GM20431 (cell line): Measurements from ENCODE around the gene SLC4A5.

Experiments
- in situ Hi-C: fragments of 300-500 bp; cut with MseI, MboI; formaldehyde crosslinking; loops from one replicate; pipeline ENCODE4 v1.15.0; 2020; ENCODE audit warnings: low sequenced_read_pairs; ENCODE audit not compliant: unreplicated experiment

Gene SLC4A5

GRCh38 chr2:74343316-74343715 lies at the start of gene SLC4A5:
Gene SLC4A5 (minus strand): TSS chr2:74343416. CDS start chr2:74315023, 28,393 bp downstream.
- in situ Hi-C loops = no loop called here

DNA sequence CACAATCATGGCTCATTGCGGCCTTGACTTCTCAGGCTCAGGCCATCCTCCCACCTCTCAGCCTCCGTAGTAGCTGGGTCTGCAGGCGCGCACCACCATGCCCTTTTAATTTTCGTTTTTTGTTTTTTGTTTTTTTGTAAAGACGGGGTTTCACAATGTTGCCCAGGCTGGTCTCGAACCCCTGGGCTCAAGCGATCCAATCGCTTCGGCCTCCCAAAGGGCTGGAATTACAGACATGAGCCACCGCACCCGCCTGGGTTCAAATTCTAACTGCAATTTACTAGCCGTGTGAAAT lies 49.2 kb upstream of the SLC4A5 start:
- in situ Hi-C loops = no loop called here

GRCh38 chr2:74391580-74392448 lies 48.6 kb upstream of the SLC4A5 start:
- in situ Hi-C loops = no loop called here

DNA sequence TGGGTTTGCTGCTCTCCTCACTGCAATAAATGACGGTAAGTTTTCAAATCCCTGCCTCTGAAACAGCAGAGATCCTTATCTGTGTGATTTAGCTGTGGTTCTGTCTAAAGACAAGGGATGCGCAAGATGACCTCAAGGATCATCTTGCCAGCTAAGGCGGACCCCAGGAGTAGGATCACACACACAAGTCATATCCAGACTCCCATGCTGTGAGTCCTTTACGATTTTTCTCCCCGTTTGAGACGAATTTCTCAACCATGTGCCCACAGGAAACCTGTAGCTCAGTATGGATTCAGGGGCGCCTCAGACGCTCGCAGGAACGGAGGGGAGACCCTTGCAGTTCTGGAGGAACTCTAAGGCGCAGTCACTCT lies 48.0 kb upstream of the SLC4A5 start:
- in situ Hi-C loops = no loop called here

- in situ Hi-C loops = no loop called here
These were observed 47.4 kb upstream of the SLC4A5 start for GRCh38 chr2:74390606-74391005.

DNA sequence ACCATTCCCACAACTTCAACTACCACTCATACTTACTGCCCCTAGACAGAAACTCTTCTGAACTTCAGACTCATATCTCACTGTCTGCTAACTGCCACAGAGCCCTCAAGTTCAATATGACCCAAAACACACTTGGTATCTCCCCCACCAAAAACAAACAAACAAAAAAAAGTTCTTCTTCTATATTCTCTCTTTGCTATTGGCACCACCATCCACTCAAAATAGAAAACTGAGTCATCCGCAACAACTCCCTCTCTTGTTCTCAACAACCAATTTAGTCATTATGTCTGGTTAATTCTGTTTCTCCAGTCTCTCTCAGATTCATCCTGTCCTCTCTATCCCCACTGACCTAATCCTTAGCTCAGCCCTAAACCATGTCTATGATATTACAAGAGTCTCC lies 44.1 kb upstream of the SLC4A5 start:
- in situ Hi-C loops = no loop called here

- in situ Hi-C loops = no loop called here
These were observed 42.2 kb upstream of the SLC4A5 start for GRCh38 chr2:74385396-74385795.

- in situ Hi-C loops = no loop called here
These were observed 40.8 kb upstream of the SLC4A5 start for GRCh38 chr2:74384051-74384450.

DNA sequence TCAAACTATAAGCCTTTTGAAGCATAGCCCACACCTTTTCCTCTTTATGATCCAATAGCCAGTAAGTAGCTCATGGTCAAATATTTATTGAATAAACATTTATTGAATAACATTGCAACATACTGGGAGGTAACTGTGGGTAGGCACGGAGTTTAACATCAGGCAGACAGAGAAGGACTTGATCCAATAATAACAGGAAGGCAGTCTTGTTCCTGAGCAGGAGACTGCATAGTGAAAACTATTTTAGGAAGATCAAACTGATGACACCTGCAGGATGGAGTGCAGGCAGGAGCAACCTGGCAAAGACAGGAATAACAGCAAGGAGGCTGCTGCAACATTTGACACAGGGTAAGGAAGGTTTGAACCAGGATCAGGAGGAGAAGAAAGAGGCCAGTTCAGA lies 40.0 kb upstream of the SLC4A5 start:
- in situ Hi-C loops = no loop called here

DNA sequence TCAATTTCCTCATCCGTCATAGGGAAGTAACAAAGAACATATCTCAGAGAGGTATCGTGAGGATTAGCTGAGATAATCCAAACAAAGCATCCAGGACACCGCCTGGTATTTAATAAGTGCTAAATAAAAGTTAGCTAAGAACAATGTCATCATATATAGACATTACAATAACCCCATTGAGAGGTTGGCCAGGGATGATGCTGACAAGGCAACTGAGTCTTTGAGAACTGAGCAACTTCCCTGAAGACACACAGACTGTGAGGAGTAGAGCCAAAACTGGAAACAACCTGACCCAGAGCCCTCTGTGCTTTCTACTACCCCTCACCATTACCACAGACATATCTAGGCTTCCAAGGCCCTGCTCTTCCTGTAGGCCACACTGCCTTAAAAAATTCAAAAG lies 38.5 kb upstream of the SLC4A5 start:
- in situ Hi-C loops = no loop called here

DNA sequence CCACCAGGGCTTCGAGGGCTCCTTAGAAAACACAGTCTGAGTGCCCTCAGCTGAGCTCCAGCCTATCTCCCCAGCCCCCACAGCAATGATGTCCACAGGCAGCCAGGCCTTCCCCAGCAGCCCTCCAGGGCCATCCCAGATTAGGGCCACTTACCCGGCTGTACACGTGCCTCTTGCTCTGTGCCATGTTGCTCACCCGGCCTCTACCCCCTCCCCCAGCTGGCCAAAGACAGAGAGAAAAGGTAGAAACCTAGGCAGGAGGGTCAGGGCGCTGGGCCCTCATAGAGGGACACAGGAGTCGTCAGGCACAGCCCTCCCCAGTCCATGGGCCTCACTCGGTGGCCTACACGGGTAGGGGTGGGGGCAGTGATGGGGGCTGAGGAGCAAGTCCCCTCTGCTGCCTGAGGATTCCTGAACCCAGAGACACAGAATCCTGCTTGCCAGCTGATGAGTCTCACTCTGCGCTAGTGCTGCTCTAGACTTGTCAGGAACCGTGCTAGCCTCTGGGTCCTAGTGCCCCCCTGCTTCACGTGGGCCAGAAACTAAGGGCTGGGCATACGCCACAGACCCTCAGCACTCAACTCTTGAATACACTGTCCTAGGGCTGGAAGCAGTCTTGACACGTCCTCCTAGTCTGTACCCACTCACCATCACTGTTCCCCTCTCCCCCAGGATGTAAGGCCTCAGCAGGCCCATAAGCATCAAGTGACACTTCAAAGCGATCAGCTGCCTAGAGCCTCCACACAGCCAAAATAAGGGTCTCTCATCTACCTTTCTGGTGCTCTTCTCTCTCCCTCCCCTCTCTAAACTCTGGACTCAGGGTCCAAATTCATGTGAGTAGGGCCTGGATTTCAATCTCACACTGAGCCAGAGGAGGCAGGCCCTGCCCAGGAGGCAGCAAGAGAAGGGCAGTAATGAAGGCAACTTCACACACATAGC lies 36.9 kb upstream of the SLC4A5 start, which contains the start of gene DCTN1:
Gene DCTN1 (minus strand): TSS at position 461 of the 939 bp plus-strand sequence. CDS start 274 bp downstream, at position 187.
- in situ Hi-C loops = no loop called here

DNA sequence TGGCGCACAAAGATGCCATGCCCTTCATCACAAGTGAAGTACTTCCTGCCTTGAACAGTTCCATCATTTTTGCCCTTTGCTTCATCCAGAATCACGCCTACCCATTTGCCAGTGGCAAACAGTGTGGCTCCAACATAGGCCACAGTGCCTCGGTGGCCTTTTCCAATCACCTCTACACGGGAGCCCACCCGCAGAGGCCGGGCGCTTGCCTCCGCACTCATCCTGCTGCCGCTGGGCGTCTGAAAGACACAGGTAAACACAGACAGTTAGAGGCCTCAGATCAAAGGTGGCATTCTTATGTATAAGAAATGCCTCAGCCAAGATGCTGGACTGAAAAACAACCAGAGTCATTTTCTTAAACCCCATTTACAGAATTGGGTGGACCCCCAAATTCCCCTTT lies 34.8 kb upstream of the SLC4A5 start:
- in situ Hi-C loops = no loop called here

DNA sequence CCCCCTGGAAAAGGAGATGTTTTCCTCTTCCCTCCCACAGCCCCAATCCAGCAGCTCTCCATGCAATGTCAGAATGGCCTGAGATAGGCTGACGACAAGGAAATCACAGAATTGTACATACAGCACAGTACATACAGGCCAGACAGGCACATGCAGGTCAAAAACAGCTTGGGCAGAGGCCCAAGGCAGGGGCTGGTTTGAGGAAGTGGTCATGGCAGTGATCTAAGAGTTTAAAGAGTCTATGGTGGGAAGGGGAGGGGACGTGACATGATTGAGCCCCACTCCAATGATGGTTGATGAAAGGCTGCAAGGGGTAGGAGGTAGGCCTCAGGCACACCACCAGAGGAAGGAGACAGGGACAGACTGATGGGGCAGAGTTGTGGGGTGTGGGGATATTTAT lies 32.6 kb upstream of the SLC4A5 start:
- in situ Hi-C loops = no loop called here

- in situ Hi-C loops = no loop called here
These were observed 31.4 kb upstream of the SLC4A5 start for GRCh38 chr2:74374509-74375205.

- in situ Hi-C loops = no loop called here
These were observed 30.8 kb upstream of the SLC4A5 start for GRCh38 chr2:74373985-74374384.

GRCh38 chr2:74373221-74373676 lies 30.0 kb upstream of the SLC4A5 start:
- in situ Hi-C loops = no loop called here

DNA sequence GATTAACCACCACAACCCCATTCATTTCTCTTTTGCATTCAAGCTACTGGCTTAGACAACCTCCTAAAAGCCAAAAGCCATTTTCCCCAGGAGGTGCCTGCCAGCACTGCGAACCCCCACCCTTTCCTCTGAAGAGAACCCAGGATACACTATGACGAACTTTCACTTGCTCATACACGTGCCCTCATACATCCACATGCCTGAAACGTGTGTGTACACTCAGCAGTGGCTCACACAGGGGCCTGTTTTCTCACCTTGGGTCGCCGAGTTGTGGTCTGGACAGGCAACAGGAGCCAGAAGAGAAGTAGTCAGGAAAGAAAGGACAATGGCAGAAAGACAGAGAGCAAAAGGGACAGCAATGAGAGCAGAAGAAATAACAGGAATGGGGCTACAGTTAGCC lies 29.5 kb upstream of the SLC4A5 start:
- in situ Hi-C loops = no loop called here

DNA sequence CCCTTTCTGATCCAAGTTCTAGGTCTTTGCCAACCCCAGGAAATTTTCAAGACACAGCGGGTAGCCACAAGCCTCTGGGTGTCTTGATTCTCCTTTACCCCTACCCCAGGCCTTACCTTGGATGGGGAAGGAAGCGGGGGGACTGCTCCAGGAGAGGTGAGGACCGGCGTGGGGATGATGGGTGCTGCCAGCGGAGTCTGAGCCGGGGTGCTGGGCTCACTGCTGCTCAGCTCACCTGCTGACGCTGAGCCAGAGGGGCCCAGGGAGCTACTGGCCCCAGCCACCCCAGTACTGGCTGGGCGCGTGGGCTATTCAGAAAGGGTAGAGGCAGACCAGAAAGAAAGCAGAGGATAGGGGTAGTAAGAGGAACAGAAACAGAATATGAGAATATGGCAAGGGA lies 28.2 kb upstream of the SLC4A5 start:
- in situ Hi-C loops = no loop called here

- in situ Hi-C loops = no loop called here
These were observed 26.8 kb upstream of the SLC4A5 start for GRCh38 chr2:74369976-74370375.

- in situ Hi-C loops = no loop called here
These were observed 25.3 kb upstream of the SLC4A5 start for GRCh38 chr2:74368499-74368898.
